ENCODE data around the gene CCND2. TPM values are rescaled to one million over a fixed set of nuclear protein-coding genes. Genes with fewer than 3 reads are reported as not detected.

Gene CCND2
- total RNA-seq, 1 donor from 2014 or later = 88.1 TPM

GRCh38 chr12:4285070-4285469, 11.5 kb downstream of the CCND2 start:
- H3K4me3 Mint-ChIP-seq (ENCODE audit: unreplicated experiment) = peak overlapping the region; percentile 62
- TF ChIP-seq, protein P1, sequence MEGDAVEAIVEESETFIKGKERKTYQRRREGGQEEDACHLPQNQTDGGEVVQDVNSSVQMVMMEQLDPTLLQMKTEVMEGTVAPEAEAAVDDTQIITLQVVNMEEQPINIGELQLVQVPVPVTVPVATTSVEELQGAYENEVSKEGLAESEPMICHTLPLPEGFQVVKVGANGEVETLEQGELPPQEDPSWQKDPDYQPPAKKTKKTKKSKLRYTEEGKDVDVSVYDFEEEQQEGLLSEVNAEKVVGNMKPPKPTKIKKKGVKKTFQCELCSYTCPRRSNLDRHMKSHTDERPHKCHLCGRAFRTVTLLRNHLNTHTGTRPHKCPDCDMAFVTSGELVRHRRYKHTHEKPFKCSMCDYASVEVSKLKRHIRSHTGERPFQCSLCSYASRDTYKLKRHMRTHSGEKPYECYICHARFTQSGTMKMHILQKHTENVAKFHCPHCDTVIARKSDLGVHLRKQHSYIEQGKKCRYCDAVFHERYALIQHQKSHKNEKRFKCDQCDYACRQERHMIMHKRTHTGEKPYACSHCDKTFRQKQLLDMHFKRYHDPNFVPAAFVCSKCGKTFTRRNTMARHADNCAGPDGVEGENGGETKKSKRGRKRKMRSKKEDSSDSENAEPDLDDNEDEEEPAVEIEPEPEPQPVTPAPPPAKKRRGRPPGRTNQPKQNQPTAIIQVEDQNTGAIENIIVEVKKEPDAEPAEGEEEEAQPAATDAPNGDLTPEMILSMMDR (IDR thresholded peaks at IDR 0.05; ENCODE audit: unreplicated experiment) = no peak
- H3K36me3 Mint-ChIP-seq (ENCODE audit: low read depth, unreplicated experiment) = peaks cover 56% of the 10 kb centered on the region
- peaks cover 8% of the 10 kb centered on the region for H3K27me3 Mint-ChIP-seq (ENCODE audit: unreplicated experiment)
- H3K4me1 Mint-ChIP-seq (ENCODE audit: unreplicated experiment) = peaks cover 51% of the 10 kb centered on the region
- peak overlapping the region; percentile 48 for H3K27ac Mint-ChIP-seq (ENCODE audit: unreplicated experiment)
- DNase-seq (ENCODE audit: low spot score) = no peak
- H3K9me3 Mint-ChIP-seq (ENCODE audit: unreplicated experiment) = no peaks in the 10 kb centered on the region

- Mint-ChIP-seq H3K9me3 (ENCODE audit: unreplicated experiment) (no peaks in the 10 kb centered on the region), H3K36me3 (ENCODE audit: low read depth, unreplicated experiment) (peaks cover 62% of the 10 kb centered on the region), H3K4me3 (ENCODE audit: unreplicated experiment) (no peak overlapping the region), H3K27ac (ENCODE audit: unreplicated experiment) (no peak overlapping the region), H3K4me1 (ENCODE audit: unreplicated experiment) (peaks cover 54% of the 10 kb centered on the region), H3K27me3 (ENCODE audit: unreplicated experiment) (peaks cover 12% of the 10 kb centered on the region)
- no peak for DNase-seq (ENCODE audit: low spot score)
- TF ChIP-seq, protein P1 (IDR thresholded peaks at IDR 0.05; ENCODE audit: unreplicated experiment) = no peak
Measured at GRCh38 chr12:4286228-4286627, 12.7 kb downstream of the CCND2 start.

DNA sequence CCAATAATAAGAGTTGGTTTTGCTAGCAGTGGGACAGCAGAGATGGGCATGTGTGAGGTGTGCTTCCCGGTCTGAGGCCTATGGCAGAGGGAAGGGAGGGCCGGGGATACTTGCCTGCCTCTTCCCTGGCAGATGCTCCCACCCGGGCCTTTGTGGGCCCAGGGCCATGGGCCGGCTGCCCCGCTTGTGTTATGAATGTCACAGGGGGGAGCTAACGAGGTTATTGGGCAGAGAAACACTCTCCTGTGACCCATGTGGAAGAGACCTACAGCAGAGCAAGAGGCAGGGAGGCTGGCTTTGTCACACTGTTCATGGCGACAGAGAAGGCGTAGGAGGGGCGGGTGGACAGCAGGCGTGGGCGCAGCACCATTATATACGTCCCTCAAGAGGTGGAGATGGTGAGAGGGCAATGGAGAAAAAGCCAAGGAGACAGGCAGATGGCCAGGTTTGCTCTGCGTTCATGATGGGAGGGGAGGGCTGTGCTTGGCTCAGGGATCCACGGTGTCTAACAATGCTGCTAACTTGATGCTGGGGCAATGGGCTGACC, 13.3 kb downstream of the CCND2 start:
- Mint-ChIP-seq H3K4me1 (ENCODE audit: unreplicated experiment) (peaks cover 60% of the 10 kb centered on the region), H3K27me3 (ENCODE audit: unreplicated experiment) (peaks cover 14% of the 10 kb centered on the region), H3K9me3 (ENCODE audit: unreplicated experiment) (no peaks in the 10 kb centered on the region), H3K4me3 (ENCODE audit: unreplicated experiment) (no peak overlapping the region), H3K27ac (ENCODE audit: unreplicated experiment) (peak overlapping the region; percentile 78), H3K36me3 (ENCODE audit: low read depth, unreplicated experiment) (peaks cover 63% of the 10 kb centered on the region)
- TF ChIP-seq, protein P1 (IDR thresholded peaks at IDR 0.05; ENCODE audit: unreplicated experiment) = no peak
- no peak for DNase-seq (ENCODE audit: low spot score)

DNA sequence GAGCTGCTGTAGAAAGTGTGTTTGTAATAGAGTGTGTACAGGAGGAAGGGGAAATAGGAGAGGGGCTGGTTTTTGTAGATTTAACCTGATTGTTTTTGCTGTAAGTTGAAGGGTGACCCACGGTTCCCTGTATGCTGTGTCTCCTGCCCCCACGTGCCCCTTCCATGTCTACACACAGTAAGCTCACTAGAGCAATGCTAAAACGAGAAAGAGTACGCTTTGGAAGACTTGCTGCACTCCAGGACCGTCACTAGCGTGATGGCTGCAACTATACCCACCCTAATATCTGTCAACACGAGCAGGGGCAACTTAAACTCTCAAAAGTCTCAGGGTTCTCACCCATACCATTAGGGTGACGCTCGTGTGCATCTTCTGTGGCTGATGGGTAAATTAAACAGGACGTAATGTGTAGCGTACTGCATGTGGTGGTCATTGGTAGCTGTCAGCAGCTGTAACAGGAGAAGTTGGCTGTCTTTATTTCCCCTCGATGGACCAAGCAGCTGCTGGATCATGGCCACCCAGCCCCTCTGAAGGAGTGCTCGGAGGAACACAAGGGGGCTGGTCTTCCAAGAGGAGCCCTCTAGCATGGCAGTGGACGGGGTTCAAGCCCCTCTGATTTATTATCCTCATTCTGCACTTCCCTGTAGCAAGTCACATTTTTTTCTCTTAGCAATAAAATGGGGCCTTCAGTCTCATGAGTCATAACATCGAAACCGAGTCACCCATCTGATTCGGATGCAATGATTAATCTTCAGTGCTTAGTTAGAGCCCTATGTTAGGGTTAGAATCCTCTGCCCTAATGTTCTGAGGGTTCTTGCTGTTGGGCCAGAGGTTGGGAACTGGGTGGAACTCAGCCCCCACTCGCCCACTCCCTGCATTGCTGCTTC, 14.0 kb downstream of the CCND2 start:
- H3K27ac Mint-ChIP-seq (ENCODE audit: unreplicated experiment) = no peak overlapping the region
- TF ChIP-seq, protein P1 (IDR thresholded peaks at IDR 0.05; ENCODE audit: unreplicated experiment) = no peak
- no peaks in the 10 kb centered on the region for H3K9me3 Mint-ChIP-seq (ENCODE audit: unreplicated experiment)
- peaks cover 17% of the 10 kb centered on the region for H3K27me3 Mint-ChIP-seq (ENCODE audit: unreplicated experiment)
- H3K36me3 Mint-ChIP-seq (ENCODE audit: low read depth, unreplicated experiment) = peaks cover 60% of the 10 kb centered on the region
- no peak for DNase-seq (ENCODE audit: low spot score)
- H3K4me1 Mint-ChIP-seq (ENCODE audit: unreplicated experiment) = peaks cover 65% of the 10 kb centered on the region
- no peak overlapping the region for H3K4me3 Mint-ChIP-seq (ENCODE audit: unreplicated experiment)

Measured in endothelial cell (in vitro differentiated cells).